KMS-11 (cell line): ENCODE measurements around the gene IRF1.
A peak's percentile ranks its signal among the peaks of the same experiment; 100 is the strongest.
"Not testable (repeated sequence)": the region's sequence is repeated elsewhere in the genome, so short reads cannot be mapped to it uniquely, and the experiment has no call there.

Source experiments
- H2AFZ ChIP-seq: fragments of 200-600 bp; sonication (generic); 2 replicates; pipeline ENCODE4 v1.6.1; 2016; ENCODE audit warnings: antibody characterized with exemption, mixed run types, low read depth
- H3K27ac ChIP-seq: fragments of 200-600 bp; sonication (generic); 2 replicates; pipeline ENCODE4 v1.6.1; 2016; ENCODE audit warnings: mild to moderate bottlenecking, mixed run types
- H3K27me3 ChIP-seq: fragments of 200-600 bp; sonication (generic); 2 replicates; pipeline ENCODE4 v1.6.1; 2017; ENCODE audit warnings: mild to moderate bottlenecking, low read depth, mixed run types, moderate library complexity; ENCODE audit not compliant: insufficient read depth
- H3K36me3 ChIP-seq: fragments of 200-600 bp; sonication (generic); 2 replicates; pipeline ENCODE4 v1.6.1; 2017; ENCODE audit warnings: mild to moderate bottlenecking, mixed run types; ENCODE audit not compliant: insufficient read depth
- H3K4me1 ChIP-seq: fragments of 200-600 bp; sonication (generic); 2 replicates; pipeline ENCODE4 v1.6.1; 2016; ENCODE audit warnings: mild to moderate bottlenecking, low read depth, mixed run types; ENCODE audit not compliant: poor library complexity, severe bottlenecking
- H3K4me2 ChIP-seq: fragments of 200-600 bp; sonication (generic); 2 replicates; pipeline ENCODE4 v1.7.0; 2016; ENCODE audit warnings: mild to moderate bottlenecking, mixed run types
- H3K4me3 ChIP-seq: fragments of 200-600 bp; sonication (generic); IDR thresholded peaks from 2 replicates; pipeline ENCODE4 v1.6.1; 2017; ENCODE audit warnings: low read depth, low read length, mixed read lengths; ENCODE audit not compliant: insufficient read depth
- H3K79me2 ChIP-seq: fragments of 200-600 bp; sonication (generic); 2 replicates; pipeline ENCODE4 v1.6.1; 2016; ENCODE audit warnings: low read depth, mixed run types; ENCODE audit not compliant: insufficient read depth
- H3K9ac ChIP-seq: fragments of 200-600 bp; sonication (generic); 2 replicates; pipeline ENCODE4 v1.6.1; 2016; ENCODE audit warnings: mild to moderate bottlenecking, mixed run types
- H4K20me1 ChIP-seq: fragments of 200-600 bp; sonication (generic); 2 replicates; pipeline ENCODE4 v1.6.1; 2016; ENCODE audit warnings: mild to moderate bottlenecking, mixed run types; ENCODE audit not compliant: insufficient read depth
- TF ChIP-seq, protein P1 (sequence below): fragments of 200-600 bp; sonication (generic); conservative IDR thresholded peaks from 2 replicates; pipeline ENCODE4 v1.6.1; 2017; ENCODE audit warnings: low read depth, mild to moderate bottlenecking, antibody characterized with exemption, low read length, moderate library complexity, mixed read lengths

The IRF1 gene

DNA sequence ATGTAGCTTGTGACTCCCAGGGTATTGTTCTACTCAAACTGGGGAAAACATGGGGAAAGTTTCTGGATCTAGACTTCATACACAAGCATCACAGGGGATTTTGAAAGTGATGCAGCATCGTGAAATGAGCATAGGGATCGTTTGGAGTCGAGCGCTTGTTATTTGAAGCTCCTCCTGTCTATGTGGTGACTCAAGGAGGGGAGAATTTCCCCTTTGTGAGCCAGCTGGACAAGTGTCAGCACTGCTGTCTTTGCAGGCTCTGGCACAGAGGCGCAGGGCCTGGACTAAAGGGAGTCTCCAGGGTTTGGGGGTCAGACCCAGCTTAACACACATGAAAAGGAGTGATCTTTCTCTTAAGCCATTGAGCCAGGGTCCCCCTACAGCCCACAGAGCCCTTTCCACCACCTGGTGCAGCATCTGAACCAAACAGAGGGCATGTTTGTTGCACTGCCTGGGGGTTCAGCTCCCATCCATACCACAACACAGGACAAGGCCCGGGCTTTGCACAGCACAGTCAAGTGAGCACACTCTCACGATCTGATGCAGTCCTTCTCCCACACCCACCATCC, 51.0 kb downstream of the IRF1 start:
- no peak overlapping the region for H3K27ac ChIP-seq
- no peak overlapping the region for H3K4me3 ChIP-seq
- no peaks in the 10 kb centered on the region for H3K79me2 ChIP-seq
- no peaks in the 10 kb centered on the region for H3K27me3 ChIP-seq
- H2AFZ ChIP-seq = no peak overlapping the region
- H4K20me1 ChIP-seq = no peaks in the 10 kb centered on the region
- H3K9ac ChIP-seq = no peak overlapping the region
- no peak overlapping the region for H3K4me2 ChIP-seq
- H3K36me3 ChIP-seq = no peaks in the 10 kb centered on the region
- TF ChIP-seq, protein P1, sequence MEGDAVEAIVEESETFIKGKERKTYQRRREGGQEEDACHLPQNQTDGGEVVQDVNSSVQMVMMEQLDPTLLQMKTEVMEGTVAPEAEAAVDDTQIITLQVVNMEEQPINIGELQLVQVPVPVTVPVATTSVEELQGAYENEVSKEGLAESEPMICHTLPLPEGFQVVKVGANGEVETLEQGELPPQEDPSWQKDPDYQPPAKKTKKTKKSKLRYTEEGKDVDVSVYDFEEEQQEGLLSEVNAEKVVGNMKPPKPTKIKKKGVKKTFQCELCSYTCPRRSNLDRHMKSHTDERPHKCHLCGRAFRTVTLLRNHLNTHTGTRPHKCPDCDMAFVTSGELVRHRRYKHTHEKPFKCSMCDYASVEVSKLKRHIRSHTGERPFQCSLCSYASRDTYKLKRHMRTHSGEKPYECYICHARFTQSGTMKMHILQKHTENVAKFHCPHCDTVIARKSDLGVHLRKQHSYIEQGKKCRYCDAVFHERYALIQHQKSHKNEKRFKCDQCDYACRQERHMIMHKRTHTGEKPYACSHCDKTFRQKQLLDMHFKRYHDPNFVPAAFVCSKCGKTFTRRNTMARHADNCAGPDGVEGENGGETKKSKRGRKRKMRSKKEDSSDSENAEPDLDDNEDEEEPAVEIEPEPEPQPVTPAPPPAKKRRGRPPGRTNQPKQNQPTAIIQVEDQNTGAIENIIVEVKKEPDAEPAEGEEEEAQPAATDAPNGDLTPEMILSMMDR = no peak
- peaks cover 27% of the 10 kb centered on the region for H3K4me1 ChIP-seq

DNA sequence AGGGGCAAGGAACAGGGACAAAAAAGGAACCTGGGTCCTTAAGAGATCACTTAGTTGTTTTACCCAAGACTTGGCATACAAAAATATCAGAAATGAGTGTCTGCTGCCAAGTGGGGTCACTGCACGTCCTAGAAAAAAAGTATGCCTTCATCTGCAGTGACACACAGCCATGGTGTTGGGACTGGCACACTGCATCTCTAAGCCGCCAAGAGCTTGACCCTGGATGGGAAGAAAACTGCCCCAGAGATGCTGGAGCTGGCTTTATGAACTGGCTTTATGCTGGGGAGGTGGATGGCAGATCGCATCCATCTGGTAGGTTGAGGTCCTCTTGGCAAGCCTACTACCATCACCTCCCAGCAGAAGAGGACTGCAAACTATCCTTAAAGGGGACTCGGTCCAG, 51.7 kb downstream of the IRF1 start:
- Histone ChIP-seq H3K4me2 (no peak overlapping the region), H3K4me3 (no peak overlapping the region), H2AFZ (no peak overlapping the region), H4K20me1 (no peaks in the 10 kb centered on the region), H3K36me3 (no peaks in the 10 kb centered on the region), H3K27ac (no peak overlapping the region), H3K4me1 (peaks cover 34% of the 10 kb centered on the region), H3K9ac (no peak overlapping the region), H3K27me3 (no peaks in the 10 kb centered on the region), H3K79me2 (no peaks in the 10 kb centered on the region)
- TF ChIP-seq, protein P1 = no peak

DNA sequence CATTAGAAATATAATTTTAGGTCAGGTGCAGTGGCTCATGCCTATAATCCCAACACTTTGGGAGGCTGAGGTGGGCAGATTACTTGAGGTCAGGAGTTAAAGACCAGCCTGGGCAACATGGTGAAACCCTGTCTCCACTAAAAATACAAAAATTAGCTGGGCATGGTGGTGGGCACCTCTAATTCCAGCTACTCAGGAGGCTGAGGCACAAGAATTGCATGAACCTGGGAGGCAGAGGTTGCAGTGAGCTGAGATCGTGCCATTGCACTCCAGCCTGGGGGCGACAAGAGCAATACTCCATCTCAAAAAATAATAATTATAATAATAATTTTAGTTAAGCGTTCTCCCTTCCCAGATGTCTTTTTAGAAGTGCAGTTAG, 52.3 kb downstream of the IRF1 start:
- not testable (repeated sequence) for H4K20me1 ChIP-seq, H2AFZ ChIP-seq, H3K27ac ChIP-seq, H3K9ac ChIP-seq, H3K79me2 ChIP-seq, H3K4me3 ChIP-seq, H3K36me3 ChIP-seq, H3K27me3 ChIP-seq
- H3K4me1 ChIP-seq = peaks cover 40% of the 10 kb centered on the region
- 0 out of 2 replicates have a peak overlapping the region, but pooled peaks have one; percentile 42 for H3K4me2 ChIP-seq

DNA sequence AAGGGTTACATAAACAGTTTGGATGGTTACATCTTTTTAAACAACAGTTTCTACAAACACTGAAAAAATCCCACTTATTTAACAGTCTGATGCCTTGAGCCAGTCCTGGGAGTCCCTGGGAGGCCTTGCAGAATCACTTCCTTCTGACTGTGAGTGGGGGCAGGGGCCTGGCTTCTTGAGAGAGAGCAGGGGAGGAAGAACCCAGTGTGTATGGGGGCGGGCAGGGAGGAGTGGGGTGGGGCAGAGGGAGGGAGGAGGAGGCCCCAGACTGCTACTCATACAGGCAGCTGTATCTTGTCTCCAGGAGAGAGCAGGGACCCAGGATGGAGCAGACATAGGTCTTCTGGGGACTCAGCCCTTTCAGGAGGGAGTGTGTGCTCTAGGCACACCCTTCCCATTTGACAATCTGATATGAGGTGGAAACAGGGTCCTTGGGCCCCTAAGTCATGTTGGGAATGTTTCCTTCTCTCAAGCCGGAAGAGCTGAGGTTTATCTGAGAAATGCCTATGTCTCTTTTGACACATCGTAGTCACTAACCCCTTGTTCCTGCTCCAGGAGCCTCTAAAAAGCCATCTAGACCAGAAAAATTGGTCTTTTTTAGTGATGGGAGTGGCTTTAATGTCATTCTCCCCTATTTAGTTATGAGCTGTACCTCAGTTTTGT, 52.8 kb downstream of the IRF1 start:
- H3K4me1 ChIP-seq = peaks cover 44% of the 10 kb centered on the region
- H3K27ac ChIP-seq = no peak overlapping the region
- no peak overlapping the region for H3K4me3 ChIP-seq
- peak overlapping the region; percentile 42; the same call in 1 of the 2 replicates for H3K4me2 ChIP-seq
- no peaks in the 10 kb centered on the region for H3K27me3 ChIP-seq
- TF ChIP-seq, protein P1 = no peak
- no peak overlapping the region for H3K9ac ChIP-seq
- H3K79me2 ChIP-seq = 0 out of 2 replicates have a peak, but pooled peaks cover 3% of the 10 kb centered on the region
- H4K20me1 ChIP-seq = no peaks in the 10 kb centered on the region
- H3K36me3 ChIP-seq = no peaks in the 10 kb centered on the region
- H2AFZ ChIP-seq = no peak overlapping the region

DNA sequence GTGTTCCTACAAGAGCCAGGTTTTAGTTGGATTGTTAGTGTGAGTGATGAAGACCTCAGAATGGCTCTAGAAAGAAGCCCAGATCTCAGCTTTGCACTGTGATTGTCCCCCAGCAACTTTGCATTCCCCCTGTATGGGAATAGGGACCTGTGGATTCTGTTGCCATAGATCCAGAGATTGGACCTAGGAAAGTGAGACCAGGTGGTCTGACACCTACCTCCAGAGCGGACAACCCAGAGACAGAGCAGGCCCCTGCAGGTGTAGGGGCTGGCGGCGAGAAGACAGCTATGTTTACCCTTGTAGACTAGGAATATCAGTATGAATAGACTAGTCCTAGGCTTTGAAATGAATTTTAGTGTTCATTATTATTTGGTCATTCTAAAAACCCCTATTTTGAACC, 53.6 kb downstream of the IRF1 start:
- Histone ChIP-seq H3K36me3 (no peaks in the 10 kb centered on the region), H3K4me1 (peaks cover 52% of the 10 kb centered on the region), H3K4me2 (peak overlapping the region; percentile 42; the same call in 1 of the 2 replicates), H3K9ac (no peak overlapping the region), H3K79me2 (0 out of 2 replicates have a peak, but pooled peaks cover 3% of the 10 kb centered on the region), H3K4me3 (no peak overlapping the region), H4K20me1 (no peaks in the 10 kb centered on the region), H3K27ac (no peak overlapping the region), H2AFZ (no peak overlapping the region), H3K27me3 (no peaks in the 10 kb centered on the region)
- TF ChIP-seq, protein P1 = no peak
